ENCODE results near the gene TMEM30B. TPM values are rescaled to one million over a fixed set of nuclear protein-coding genes. Genes with fewer than 3 reads are reported as not detected.

The TMEM30B gene
- total RNA-seq, 4 donors from 2014 or later, result 0.39 to 1.7 (median 1.00) TPM; not detected in 1

DNA sequence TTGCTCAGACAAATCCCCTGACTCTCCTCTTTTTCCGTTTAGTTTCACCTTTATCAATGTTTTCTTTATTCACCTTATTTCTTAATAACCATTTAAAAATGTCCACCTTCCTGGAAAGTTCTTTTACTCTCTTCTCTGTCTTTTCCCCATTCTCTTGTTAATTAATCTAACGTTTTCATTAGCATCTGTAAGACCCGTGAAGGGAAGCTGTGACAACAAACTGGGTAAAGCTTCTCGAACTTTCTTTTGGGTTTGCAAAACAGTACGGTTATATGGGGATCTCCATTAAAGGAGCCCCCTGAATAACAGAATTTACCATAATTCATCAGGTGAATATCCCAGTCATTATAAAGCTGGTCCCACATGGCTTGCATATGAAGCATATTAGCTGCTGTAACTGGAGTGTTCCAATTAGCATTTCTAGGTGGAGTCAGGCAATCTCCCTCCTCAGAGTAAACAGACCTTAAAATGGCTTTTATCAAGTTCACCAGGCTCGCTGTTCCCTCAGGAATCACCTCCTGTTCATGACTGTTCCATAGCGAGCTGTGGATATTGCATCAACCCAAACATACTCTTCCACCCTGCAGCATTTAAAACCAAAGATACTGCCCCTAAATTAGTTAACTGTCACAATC, 42.4 kb downstream of the TMEM30B start:
- intact Hi-C loops (cut with DNase I; ENCODE audit: low total_unique reads) (no loop called here), in situ Hi-C loops (cut with MboI; ENCODE audit: low sequenced_read_pairs in 4 of 4) (no loop called here)
- no peaks in the 10 kb centered on the region for H3K36me3 ChIP-seq
- H3K4me3 ChIP-seq, result no peak overlapping the region
- peaks cover 8 to 21% of the 10 kb centered on the region in 2 donors for H3K4me1 ChIP-seq
- TF ChIP-seq, protein P1, sequence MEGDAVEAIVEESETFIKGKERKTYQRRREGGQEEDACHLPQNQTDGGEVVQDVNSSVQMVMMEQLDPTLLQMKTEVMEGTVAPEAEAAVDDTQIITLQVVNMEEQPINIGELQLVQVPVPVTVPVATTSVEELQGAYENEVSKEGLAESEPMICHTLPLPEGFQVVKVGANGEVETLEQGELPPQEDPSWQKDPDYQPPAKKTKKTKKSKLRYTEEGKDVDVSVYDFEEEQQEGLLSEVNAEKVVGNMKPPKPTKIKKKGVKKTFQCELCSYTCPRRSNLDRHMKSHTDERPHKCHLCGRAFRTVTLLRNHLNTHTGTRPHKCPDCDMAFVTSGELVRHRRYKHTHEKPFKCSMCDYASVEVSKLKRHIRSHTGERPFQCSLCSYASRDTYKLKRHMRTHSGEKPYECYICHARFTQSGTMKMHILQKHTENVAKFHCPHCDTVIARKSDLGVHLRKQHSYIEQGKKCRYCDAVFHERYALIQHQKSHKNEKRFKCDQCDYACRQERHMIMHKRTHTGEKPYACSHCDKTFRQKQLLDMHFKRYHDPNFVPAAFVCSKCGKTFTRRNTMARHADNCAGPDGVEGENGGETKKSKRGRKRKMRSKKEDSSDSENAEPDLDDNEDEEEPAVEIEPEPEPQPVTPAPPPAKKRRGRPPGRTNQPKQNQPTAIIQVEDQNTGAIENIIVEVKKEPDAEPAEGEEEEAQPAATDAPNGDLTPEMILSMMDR (IDR thresholded peaks at IDR 0.05 in 4 of 5, conservative IDR thresholded peaks at IDR 0.05 in 1 of 5), result no peak
- no peak for TF ChIP-seq POLR2A (IDR thresholded peaks at IDR 0.05)
- H3K9me3 ChIP-seq, result peaks cover 0 to 11% (median 3%) of the 10 kb centered on the region in 3 donors
- ATAC-seq (no peak), DNase-seq (no peak)
- no peaks in the 10 kb centered on the region for H3K27me3 ChIP-seq
- H3K27ac ChIP-seq, result no peak overlapping the region

DNA sequence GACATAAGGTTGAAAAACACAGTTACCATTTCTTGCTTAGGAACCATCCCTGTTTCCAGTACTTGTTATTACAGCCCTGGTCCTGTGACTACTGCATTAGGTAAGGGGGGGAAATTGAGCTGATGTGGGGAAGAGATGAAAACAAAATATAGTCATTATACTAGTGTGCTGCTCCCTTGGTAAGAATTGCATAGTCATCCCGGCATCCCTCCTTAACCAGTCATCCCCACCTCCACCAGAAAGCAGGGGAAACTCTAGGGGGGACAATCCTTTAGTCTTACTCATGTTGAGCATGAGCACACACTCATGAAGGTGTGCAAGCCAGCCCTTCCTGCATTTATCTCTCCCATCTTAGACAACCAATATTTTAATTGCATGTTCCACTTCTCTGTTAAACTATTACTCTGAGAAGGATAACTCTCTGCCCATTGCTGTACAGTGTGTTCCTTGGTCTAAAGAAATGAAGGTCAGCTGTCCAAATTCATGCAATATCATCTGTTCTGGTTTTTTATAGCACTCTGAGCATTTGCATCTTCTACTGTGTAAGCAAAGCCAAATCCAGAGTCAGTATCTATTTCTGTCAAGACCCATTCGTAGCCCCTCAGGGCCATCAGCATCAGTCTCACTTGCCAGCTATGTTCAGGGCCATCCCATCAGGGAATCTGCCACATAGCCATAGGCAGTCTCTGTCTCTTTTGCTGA, 46.8 kb downstream of the TMEM30B start:
- in situ Hi-C loops (cut with MboI; ENCODE audit: low sequenced_read_pairs in 4 of 4), result no loop called here

GRCh38 chr14:61233436-61233956, 47.6 kb downstream of the TMEM30B start:
- Histone ChIP-seq H3K36me3 (no peaks in the 10 kb centered on the region), H3K4me1 (peaks cover 22 to 56% of the 10 kb centered on the region in 2 donors), H3K9me3 (no peaks in the 10 kb centered on the region), H3K27me3 (no peaks in the 10 kb centered on the region), H3K27ac (peak overlapping the region; percentile 57 to 92 (median 78)), H3K4me3 (no peak overlapping the region)
- in situ Hi-C loops (cut with MboI; ENCODE audit: low sequenced_read_pairs in 4 of 4) (no loop called here), intact Hi-C loops (cut with DNase I; ENCODE audit: low total_unique reads) (no loop called here)
- no peak for ATAC-seq
- no peak for DNase-seq
- TF ChIP-seq POLR2A (IDR thresholded peaks at IDR 0.05), result no peak
- TF ChIP-seq, protein P1 (IDR thresholded peaks at IDR 0.05 in 4 of 5, conservative IDR thresholded peaks at IDR 0.05 in 1 of 5), result no peak

More for the DNA sequence above, 46.8 kb downstream of the TMEM30B start:
- intact Hi-C loops (cut with DNase I; ENCODE audit: low total_unique reads), result no loop called here
- TF ChIP-seq, protein P1 (IDR thresholded peaks at IDR 0.05 in 4 of 5, conservative IDR thresholded peaks at IDR 0.05 in 1 of 5), result no peak
- TF ChIP-seq POLR2A (IDR thresholded peaks at IDR 0.05), result peak in 1 of 2 donors; percentile 20
- H3K4me1 ChIP-seq, result peaks cover 16 to 49% of the 10 kb centered on the region in 2 donors
- H3K36me3 ChIP-seq, result no peaks in the 10 kb centered on the region
- H3K27me3 ChIP-seq, result no peaks in the 10 kb centered on the region
- H3K4me3 ChIP-seq, result peak overlapping the region in 1 of 4 donors; percentile 26
- DNase-seq (peak in 1 of 2 donors; percentile 30), ATAC-seq (peak; percentile 94 to 96)
- H3K9me3 ChIP-seq, result no peaks in the 10 kb centered on the region
- H3K27ac ChIP-seq, result peak overlapping the region; percentile 57 to 92 (median 78)

- Histone ChIP-seq H3K27me3 (no peaks in the 10 kb centered on the region), H3K4me1 (peaks cover 27 to 70% of the 10 kb centered on the region in 2 donors), H3K36me3 (no peaks in the 10 kb centered on the region), H3K9me3 (no peaks in the 10 kb centered on the region), H3K27ac (peak overlapping the region in 3 of 4 donors; percentile 78 to 92 (median 79)), H3K4me3 (no peak overlapping the region)
- intact Hi-C loops (cut with DNase I; ENCODE audit: low total_unique reads), result no loop called here
- TF ChIP-seq, protein P1 (IDR thresholded peaks at IDR 0.05 in 4 of 5, conservative IDR thresholded peaks at IDR 0.05 in 1 of 5), result no peak
- TF ChIP-seq POLR2A (IDR thresholded peaks at IDR 0.05), result no peak
- in situ Hi-C loops (cut with MboI; ENCODE audit: low sequenced_read_pairs in 4 of 4), result no loop called here
- DNase-seq (peak in 1 of 2 donors; percentile 39), ATAC-seq (no peak)
Measured at GRCh38 chr14:61231810-61232209, 49.3 kb downstream of the TMEM30B start.
